ENCODE data around the gene NISCH.

Gene NISCH

GRCh38 chr3:52447512-52448355 lies 7.7 kb upstream of the NISCH start:
- no peak for DNase-seq

GRCh38 chr3:52450489-52451236 lies 4.7 kb upstream of the NISCH start:
- no peak for DNase-seq

- DNase-seq = no peak
These were observed 3.9 kb upstream of the NISCH start for GRCh38 chr3:52451237-52452083.

GRCh38 chr3:52452126-52452525 lies 3.3 kb upstream of the NISCH start:
- no peak for DNase-seq

GRCh38 chr3:52452570-52453221 lies 2.7 kb upstream of the NISCH start:
- no peak for DNase-seq

- DNase-seq = no peak
These were observed 1.7 kb upstream of the NISCH start, which contains the start of gene TNNC1 for GRCh38 chr3:52453496-52454249. TSS of gene TNNC1 (minus strand) at chr3:52454041. CDS start at chr3:52454015, 26 bp downstream.

GRCh38 chr3:52454250-52454937 lies 1.0 kb upstream of the NISCH start:
- DNase-seq = no peak

GRCh38 chr3:52454938-52455282 lies 494 bp upstream of the NISCH start:
- DNase-seq = no peak

GRCh38 chr3:52456169-52456799 lies 880 bp downstream of the NISCH start:
- no peak for DNase-seq

- no peak for DNase-seq
These were observed 1.4 kb downstream of the NISCH start for GRCh38 chr3:52456800-52457183.

- no peak for DNase-seq
These were observed 2.8 kb downstream of the NISCH start for GRCh38 chr3:52458031-52458760.

GRCh38 chr3:52458770-52459545 lies 3.6 kb downstream of the NISCH start:
- DNase-seq = peak; percentile 51

- no peak for DNase-seq
These were observed 6.5 kb downstream of the NISCH start for GRCh38 chr3:52461874-52462273.

- no peak for DNase-seq
These were observed 8.0 kb downstream of the NISCH start for GRCh38 chr3:52463416-52463815.

- DNase-seq = peak; percentile 90
These were observed 12.9 kb downstream of the NISCH start for GRCh38 chr3:52468336-52468735.

GRCh38 chr3:52469001-52469400 lies 13.6 kb downstream of the NISCH start:
- peak; percentile 87 for DNase-seq

- no peak for DNase-seq
These were observed 15.5 kb downstream of the NISCH start for GRCh38 chr3:52470920-52471319.

GRCh38 chr3:52471371-52472238 lies 16.2 kb downstream of the NISCH start:
- no peak for DNase-seq

Measured in NCI-H524 treated with DMSO at 0.1 percent for 48 hours (cell line).